Activated naive CD4-positive, alpha-beta T cell treated with anti-CD3 and anti-CD28 coated beads for 36 hours (primary cell): ENCODE data around the gene GALR3. TPM values are rescaled to one million over a fixed set of nuclear protein-coding genes. Genes with fewer than 3 reads are reported as not detected.
"Not testable (repeated sequence)": the region's sequence is repeated elsewhere in the genome, so short reads cannot be mapped to it uniquely, and the experiment has no call there.

Source experiments
- CTCF ChIA-PET: fragments of 350-600 bp; sonication (Branson Sonifier 250); formaldehyde crosslinking; loops from one replicate; lab custom pipeline; 2021; ENCODE audit warnings: antibody characterized with exemption; lab: Charles Lee
- DNase-seq: peaks from one replicate; pipeline ENCODE4 v3.0.0-alpha.2; 2020
- H3K27ac Mint-ChIP-seq: one replicate; pipeline ENCODE4 v1.8.0; 2021; ENCODE audit warnings: mild to moderate bottlenecking, mixed read lengths
- H3K27me3 Mint-ChIP-seq: one replicate; pipeline ENCODE4 v1.8.0; 2021; ENCODE audit warnings: low read depth, mixed read lengths
- H3K36me3 Mint-ChIP-seq: one replicate; pipeline ENCODE4 v1.8.0; 2021; ENCODE audit warnings: low read depth, mixed read lengths
- H3K4me1 Mint-ChIP-seq: one replicate; pipeline ENCODE4 v1.8.0; 2021; ENCODE audit warnings: low read depth, mixed read lengths
- H3K4me3 Mint-ChIP-seq: one replicate; pipeline ENCODE4 v1.8.0; 2021; ENCODE audit warnings: mild to moderate bottlenecking, moderate library complexity, mixed read lengths
- H3K9me3 Mint-ChIP-seq: one replicate; pipeline ENCODE4 v1.8.0; 2021; ENCODE audit warnings: mixed read lengths
- intact Hi-C: fragments of 100-400 bp; cut with micrococcal nuclease; formaldehyde crosslinking; loops from one replicate; pipeline ENCODE4 v1.15.1; 2023
- total RNA-seq, 2 experiments: library from RNA; stranded (reverse); gene quantifications; one replicate each; pipeline ENCODE4 v1.2.3, GENCODE V29; 2021

The GALR3 gene
- total RNA-seq, 2 experiments from 2014 or later: not detected

GRCh38 chr22:37792494-37792893 lies 30.7 kb upstream of the GALR3 start:
- no peak for DNase-seq
- no peaks in the 10 kb centered on the region for H3K9me3 Mint-ChIP-seq
- intact Hi-C loops: no loop called here
- H3K27me3 Mint-ChIP-seq: no peaks in the 10 kb centered on the region
- H3K4me3 Mint-ChIP-seq: no peak overlapping the region
- no peak overlapping the region for H3K27ac Mint-ChIP-seq
- no peaks in the 10 kb centered on the region for H3K36me3 Mint-ChIP-seq
- no peaks in the 10 kb centered on the region for H3K4me1 Mint-ChIP-seq
- CTCF ChIA-PET: interaction anchor here (0.7 kb wide), 1 partner anchor 149 kb away, joined by 3 read pairs; no protein-coding TSS in a partner anchor

GRCh38 chr22:37794376-37794775 lies 28.8 kb upstream of the GALR3 start:
- intact Hi-C loops: no loop called here
- Mint-ChIP-seq H3K27me3 (no peaks in the 10 kb centered on the region), H3K36me3 (no peaks in the 10 kb centered on the region), H3K4me3 (no peak overlapping the region), H3K4me1 (no peaks in the 10 kb centered on the region), H3K27ac (no peak overlapping the region), H3K9me3 (no peaks in the 10 kb centered on the region)
- CTCF ChIA-PET: no interaction called here
- DNase-seq: no peak

- Mint-ChIP-seq H3K27me3 (no peaks in the 10 kb centered on the region), H3K27ac (peak overlapping the region; percentile 36), H3K4me1 (no peaks in the 10 kb centered on the region), H3K4me3 (no peak overlapping the region), H3K36me3 (no peaks in the 10 kb centered on the region), H3K9me3 (no peaks in the 10 kb centered on the region)
- intact Hi-C loops: no loop called here
- CTCF ChIA-PET: interaction anchor here (0.7 kb wide), 1 partner anchor 639 kb away, joined by 3 read pairs; no protein-coding TSS in a partner anchor
- DNase-seq: no peak
Measured at GRCh38 chr22:37796079-37796478, 27.1 kb upstream of the GALR3 start.

GRCh38 chr22:37797259-37797658 lies 25.9 kb upstream of the GALR3 start:
- CTCF ChIA-PET, DNase-seq, H3K36me3 Mint-ChIP-seq, H3K4me1 Mint-ChIP-seq, H3K4me3 Mint-ChIP-seq, H3K9me3 Mint-ChIP-seq, intact Hi-C loops, H3K27ac Mint-ChIP-seq, H3K27me3 Mint-ChIP-seq: not testable (repeated sequence)

GRCh38 chr22:37797874-37798500 lies 25.2 kb upstream of the GALR3 start:
- Mint-ChIP-seq H3K4me3 (no peak overlapping the region), H3K27me3 (peaks cover 4% of the 10 kb centered on the region)
- CTCF ChIA-PET: no interaction called here

GRCh38 chr22:37799979-37800378 lies 23.2 kb upstream of the GALR3 start:
- Mint-ChIP-seq H3K4me1 (peaks cover 14% of the 10 kb centered on the region), H3K27me3 (peaks cover 16% of the 10 kb centered on the region)
- H3K4me3 Mint-ChIP-seq, H3K9me3 Mint-ChIP-seq, CTCF ChIA-PET, H3K36me3 Mint-ChIP-seq, intact Hi-C loops, H3K27ac Mint-ChIP-seq, DNase-seq: not testable (repeated sequence)

More at GRCh38 chr22:37797874-37798500, 25.2 kb upstream of the GALR3 start:
- Mint-ChIP-seq H3K27ac (no peak overlapping the region), H3K4me1 (peaks cover 4% of the 10 kb centered on the region), H3K36me3 (no peaks in the 10 kb centered on the region), H3K9me3 (no peaks in the 10 kb centered on the region)
- intact Hi-C loops: no loop called here
- DNase-seq: no peak

GRCh38 chr22:37801946-37802309 lies 21.3 kb upstream of the GALR3 start:
- peaks cover 30% of the 10 kb centered on the region for H3K4me1 Mint-ChIP-seq
- peak overlapping the region; percentile 69 for H3K4me3 Mint-ChIP-seq
- intact Hi-C loops: no loop called here
- no peaks in the 10 kb centered on the region for H3K9me3 Mint-ChIP-seq
- no peaks in the 10 kb centered on the region for H3K36me3 Mint-ChIP-seq
- no peak overlapping the region for H3K27ac Mint-ChIP-seq
- CTCF ChIA-PET: interaction anchor here (1.3 to 1.9 kb wide), 2 partner anchors 16 to 23 kb away, joined by 4 to 9 read pairs; no protein-coding TSS in a partner anchor
- DNase-seq: no peak
- H3K27me3 Mint-ChIP-seq: peaks cover 31% of the 10 kb centered on the region

GRCh38 chr22:37802310-37803194 lies 20.6 kb upstream of the GALR3 start:
- no peaks in the 10 kb centered on the region for H3K9me3 Mint-ChIP-seq
- DNase-seq: peak; percentile 43
- intact Hi-C loops: no loop called here
- peaks cover 35% of the 10 kb centered on the region for H3K4me1 Mint-ChIP-seq
- H3K27me3 Mint-ChIP-seq: peaks cover 35% of the 10 kb centered on the region
- no peak overlapping the region for H3K27ac Mint-ChIP-seq
- H3K36me3 Mint-ChIP-seq: no peaks in the 10 kb centered on the region
- CTCF ChIA-PET: interaction anchor here (1.3 to 1.9 kb wide), 2 partner anchors 15 to 22 kb away, joined by 4 to 9 read pairs; no protein-coding TSS in a partner anchor
- peak overlapping the region; percentile 70 for H3K4me3 Mint-ChIP-seq

GRCh38 chr22:37803195-37803638 lies 20.0 kb upstream of the GALR3 start:
- Mint-ChIP-seq H3K9me3 (no peaks in the 10 kb centered on the region), H3K27ac (no peak overlapping the region), H3K4me1 (peaks cover 37% of the 10 kb centered on the region), H3K27me3 (peaks cover 37% of the 10 kb centered on the region), H3K4me3 (peak overlapping the region; percentile 70), H3K36me3 (no peaks in the 10 kb centered on the region)
- no peak for DNase-seq
- CTCF ChIA-PET: interaction anchor here (1.9 kb wide), 1 partner anchor 15 kb away, joined by 9 read pairs; no protein-coding TSS in a partner anchor
- intact Hi-C loops: no loop called here

- CTCF ChIA-PET: interaction anchor here (1.9 kb wide), 1 partner anchor 14 kb away, joined by 9 read pairs; no protein-coding TSS in a partner anchor
- intact Hi-C loops: no loop called here
- H3K27me3 Mint-ChIP-seq: peaks cover 40% of the 10 kb centered on the region
- H3K36me3 Mint-ChIP-seq: no peaks in the 10 kb centered on the region
- no peak overlapping the region for H3K27ac Mint-ChIP-seq
- no peaks in the 10 kb centered on the region for H3K9me3 Mint-ChIP-seq
- peak overlapping the region; percentile 46 for H3K4me3 Mint-ChIP-seq
- DNase-seq: no peak
- H3K4me1 Mint-ChIP-seq: peaks cover 42% of the 10 kb centered on the region
Measured at GRCh38 chr22:37803639-37804351, 19.4 kb upstream of the GALR3 start.

- peaks cover 46% of the 10 kb centered on the region for H3K27me3 Mint-ChIP-seq
- intact Hi-C loops: no loop called here
- H3K36me3 Mint-ChIP-seq: no peaks in the 10 kb centered on the region
- CTCF ChIA-PET: no interaction called here
- H3K4me3 Mint-ChIP-seq: peak overlapping the region; percentile 46
- H3K9me3 Mint-ChIP-seq: no peaks in the 10 kb centered on the region
- no peak overlapping the region for H3K27ac Mint-ChIP-seq
- H3K4me1 Mint-ChIP-seq: peaks cover 46% of the 10 kb centered on the region
- no peak for DNase-seq
Measured at GRCh38 chr22:37804352-37804880, 18.8 kb upstream of the GALR3 start.
